NT2/D1 (cell line): ENCODE results near the gene UIMC1.

Source experiments
- SUZ12 ChIP-seq: IDR thresholded peaks from 2 replicates; pipeline ENCODE4 v1.6.1; 2011; ENCODE audit not compliant: insufficient read length, insufficient read depth; ENCODE audit errors: extremely low read depth
- YY1 ChIP-seq: IDR thresholded peaks from 2 replicates; pipeline ENCODE4 v1.6.1; 2011; ENCODE audit not compliant: insufficient read length, insufficient read depth
- ZNF274 ChIP-seq: IDR thresholded peaks from 2 replicates; pipeline ENCODE4 v1.6.1; 2011; ENCODE audit warnings: mild to moderate bottlenecking, low read depth, low read length

- TF ChIP-seq YY1 (no peak), ZNF274 (no peak), SUZ12 (no peak)
Observed at GRCh38 chr5:176956756-176957155, 49.8 kb downstream of the UIMC1 start.
